GDM1 (cell line): ENCODE results near the gene PKNOX2.

Experiments
- DNase-seq: peaks from one replicate; lab custom pipeline; 2025; lab: John Stamatoyannopoulos, UW

PKNOX2 gene

GRCh38 chr11:125341676-125342075, 177.1 kb downstream of the PKNOX2 start:
- DNase-seq: no peak

DNA sequence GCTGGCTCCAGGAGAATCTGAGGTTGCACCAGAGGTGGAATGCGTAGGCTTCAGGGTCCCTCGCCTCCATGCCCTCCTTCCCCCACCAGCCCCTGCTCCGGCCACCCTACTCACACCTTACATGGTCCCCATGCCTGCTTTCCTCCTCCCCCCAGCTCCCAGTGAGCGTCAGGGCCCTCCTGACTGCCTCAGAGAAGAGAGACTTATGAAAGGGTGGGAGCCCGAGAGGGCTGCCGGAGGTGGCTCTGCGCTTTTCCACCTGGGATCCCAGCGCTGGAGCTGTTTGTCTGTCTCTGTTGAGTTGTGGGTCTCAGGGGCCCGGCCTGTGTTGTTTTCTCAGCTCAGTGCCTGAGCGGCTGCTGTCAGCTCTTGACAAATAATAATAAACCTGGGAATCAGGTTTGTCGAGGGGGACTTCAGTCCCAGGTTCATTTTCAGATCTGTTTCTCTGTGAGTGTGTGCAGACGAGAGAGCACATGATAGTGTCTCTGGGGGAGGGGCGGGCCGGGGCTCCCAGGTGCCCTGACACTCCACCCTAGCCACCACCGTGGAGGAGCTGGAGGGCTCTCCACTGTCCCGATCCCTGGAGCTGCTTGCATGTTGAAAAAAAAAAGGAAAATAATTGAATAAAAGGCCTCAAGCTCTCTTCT, 177.9 kb downstream of the PKNOX2 start:
- DNase-seq: no peak

DNA sequence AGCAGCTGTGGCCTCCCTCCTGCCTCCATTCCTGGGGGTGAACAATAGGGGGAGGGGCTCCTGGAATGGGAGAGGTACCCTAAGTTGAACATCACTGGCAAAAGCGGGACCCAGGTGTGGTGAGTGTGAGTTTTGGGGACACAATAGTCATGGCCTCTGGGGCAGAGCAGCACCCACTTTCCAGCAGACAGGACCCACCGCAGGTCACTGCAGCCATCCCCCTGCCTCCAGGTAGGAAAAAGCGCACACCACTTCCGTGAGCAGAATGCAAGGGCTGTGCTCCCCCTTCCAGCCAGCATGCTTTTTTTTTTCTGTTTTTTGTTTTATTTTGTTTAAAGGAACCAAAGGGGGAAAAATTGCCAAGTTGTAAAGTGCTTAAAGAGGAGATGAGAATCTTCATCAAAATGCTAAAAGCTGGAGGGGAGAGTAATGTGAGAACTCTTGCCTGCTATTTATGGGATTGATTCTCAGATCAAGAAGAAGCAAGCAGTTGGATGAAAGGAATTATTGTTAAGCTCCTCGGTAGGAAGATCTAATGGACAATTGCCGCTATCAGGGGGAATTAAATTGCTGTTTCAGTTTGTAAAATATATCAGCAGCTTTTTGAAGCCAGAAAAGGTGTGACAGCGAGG, 178.7 kb downstream of the PKNOX2 start:
- DNase-seq: no peak

- DNase-seq: no peak
Observed at GRCh38 chr11:125343718-125344131, 179.2 kb downstream of the PKNOX2 start.

DNA sequence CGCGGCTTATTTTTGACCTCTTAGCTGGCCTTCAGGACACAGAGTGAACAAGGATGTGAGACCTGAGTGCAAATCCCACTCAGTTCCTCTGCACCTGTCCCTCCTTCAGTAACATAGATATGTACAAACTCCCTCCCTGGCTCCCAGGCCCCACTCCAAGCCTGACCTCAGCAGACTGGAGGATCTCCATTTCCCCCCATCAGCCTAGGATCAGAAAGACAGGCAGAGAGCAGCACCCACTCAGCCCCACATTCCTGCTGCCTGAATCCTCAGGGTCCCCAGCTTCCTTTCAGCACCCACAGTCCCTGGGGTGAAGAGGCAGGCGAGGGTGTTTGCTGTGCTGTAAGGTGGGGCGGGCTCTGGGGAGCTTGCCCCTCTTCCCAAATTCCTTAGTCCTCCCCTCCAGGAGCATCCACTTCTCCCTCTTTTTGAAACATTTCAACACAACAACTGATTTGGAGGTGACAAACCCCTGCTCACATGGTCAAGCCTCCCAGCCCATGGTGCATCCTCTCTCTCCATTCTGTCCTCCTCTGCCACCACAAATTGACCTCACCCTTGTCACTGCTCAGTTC, 180.4 kb downstream of the PKNOX2 start:
- no peak for DNase-seq

DNA sequence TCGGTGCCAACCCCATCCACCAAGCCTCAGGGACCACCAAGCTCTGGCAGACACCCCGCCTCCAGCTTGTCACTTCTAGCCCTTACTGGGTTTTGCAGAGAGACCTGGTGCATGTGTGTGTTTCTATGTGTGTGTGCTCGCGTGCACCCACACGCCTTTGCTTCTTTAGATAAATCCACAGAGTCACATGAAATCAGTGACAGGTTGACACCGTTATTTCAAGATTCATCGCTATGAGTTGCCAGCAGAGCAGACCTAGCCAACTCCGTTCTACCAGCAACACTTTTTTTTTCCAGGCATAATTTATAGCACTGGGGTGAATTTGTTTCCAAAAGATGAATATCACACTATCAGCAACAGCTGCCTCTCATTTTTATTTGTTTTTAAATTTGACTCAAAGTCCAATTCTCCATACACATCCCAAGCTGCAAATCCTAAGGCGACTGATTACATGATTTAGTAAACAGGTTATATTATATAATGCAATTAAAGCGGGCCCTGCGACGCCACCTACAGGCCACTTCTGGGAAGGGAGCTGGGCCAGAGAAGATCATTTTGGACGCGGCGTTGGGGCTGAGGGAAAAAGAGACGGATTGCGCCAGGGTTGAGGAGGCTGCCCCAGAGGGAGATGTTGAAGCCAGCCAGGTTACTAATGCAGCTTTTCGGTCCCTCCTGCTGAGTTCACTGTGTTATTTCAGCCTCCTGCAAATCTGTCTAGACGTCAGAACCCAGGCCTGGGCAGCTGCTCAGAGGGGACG, 181.0 kb downstream of the PKNOX2 start:
- DNase-seq: no peak

GRCh38 chr11:125346179-125346530, 181.6 kb downstream of the PKNOX2 start:
- DNase-seq: no peak

GRCh38 chr11:125346565-125347260, 182.2 kb downstream of the PKNOX2 start:
- no peak for DNase-seq

DNA sequence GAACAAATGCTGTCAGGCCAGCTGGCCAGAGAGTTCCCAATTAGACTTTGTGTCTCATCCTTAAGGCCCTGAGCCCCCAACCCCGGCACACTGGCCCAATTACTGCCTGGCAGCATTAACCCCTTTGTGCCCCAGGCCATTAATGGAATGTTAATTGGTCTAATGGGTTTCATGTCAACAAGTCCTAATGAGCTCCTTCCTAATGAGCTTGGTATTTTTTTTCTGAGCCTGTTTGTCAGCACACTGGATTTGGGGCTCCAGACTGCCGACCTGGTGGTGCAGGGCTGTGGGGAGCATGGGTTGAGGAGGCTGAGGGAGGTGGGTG, 182.7 kb downstream of the PKNOX2 start:
- no peak for DNase-seq

- no peak for DNase-seq
Observed at GRCh38 chr11:125348141-125348651, 183.6 kb downstream of the PKNOX2 start.

DNA sequence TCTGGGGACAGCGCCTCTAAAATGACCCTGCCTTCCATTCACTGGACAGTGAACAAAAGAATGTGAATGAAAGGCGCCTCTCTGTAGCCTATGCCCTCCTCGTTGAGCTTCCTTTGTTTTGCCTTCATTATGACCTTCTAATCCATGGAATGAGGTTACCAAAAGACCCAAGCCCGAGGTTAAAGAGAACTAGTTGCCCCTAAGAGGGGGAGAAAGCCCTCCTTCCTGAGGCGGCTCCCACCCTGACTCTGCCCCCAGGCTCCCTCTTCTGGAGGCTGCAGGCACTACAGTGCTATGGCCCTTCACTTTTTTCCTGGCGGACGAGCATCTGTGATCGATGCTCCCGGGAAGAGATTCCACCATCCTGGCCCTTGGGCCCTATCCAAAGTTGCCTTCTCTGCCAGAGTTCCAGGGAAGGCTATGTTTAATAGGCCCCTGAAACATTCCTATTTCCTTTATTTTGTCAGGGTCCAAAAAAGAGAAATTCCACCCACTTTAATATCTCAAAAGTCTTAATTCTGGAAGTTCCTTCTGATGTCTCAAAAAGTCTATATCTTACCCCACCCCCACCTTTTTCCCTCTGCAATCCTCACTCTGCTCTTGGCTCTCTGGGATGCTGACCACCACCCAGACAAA, 184.2 kb downstream of the PKNOX2 start:
- DNase-seq: no peak

DNA sequence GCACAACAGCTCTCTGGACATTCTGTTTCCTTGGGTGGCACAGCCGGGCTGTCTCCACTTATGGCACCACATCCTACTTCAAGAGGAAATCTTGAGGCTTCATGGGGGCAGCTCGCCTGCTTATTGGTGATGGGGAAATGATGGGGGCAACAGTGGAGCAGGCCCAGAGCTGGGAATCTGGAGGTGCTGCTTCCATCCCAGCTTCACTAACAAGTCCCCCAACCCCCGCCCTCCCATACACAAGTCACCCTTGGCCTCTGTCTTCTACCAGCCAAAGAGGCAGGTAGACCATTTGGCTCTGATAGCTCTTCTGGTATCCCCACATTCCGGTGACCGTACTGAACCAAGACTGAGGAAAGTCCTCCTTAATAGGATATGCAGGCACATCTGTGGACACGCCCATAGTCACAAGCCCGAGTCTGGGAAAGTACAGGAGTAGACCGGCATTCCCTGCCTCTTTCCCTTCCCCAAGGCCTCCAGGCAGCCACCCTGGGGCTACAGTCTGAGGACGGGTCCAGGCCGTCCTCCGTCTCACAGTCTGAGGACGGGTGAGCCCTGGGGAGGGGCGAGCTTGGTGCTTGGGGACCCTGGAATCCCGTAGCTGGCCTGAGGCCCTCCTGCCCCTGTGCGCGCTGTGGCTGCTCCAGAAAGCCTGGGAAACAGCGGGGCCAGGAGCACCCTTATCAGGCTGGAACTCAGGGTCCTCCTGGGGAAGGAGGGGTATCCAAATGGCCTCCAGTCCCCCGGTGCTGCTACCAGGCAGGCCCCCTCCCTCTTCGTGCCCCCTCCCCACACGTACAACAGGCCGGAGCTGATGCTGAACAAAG, 185.9 kb downstream of the PKNOX2 start:
- no peak for DNase-seq

DNA sequence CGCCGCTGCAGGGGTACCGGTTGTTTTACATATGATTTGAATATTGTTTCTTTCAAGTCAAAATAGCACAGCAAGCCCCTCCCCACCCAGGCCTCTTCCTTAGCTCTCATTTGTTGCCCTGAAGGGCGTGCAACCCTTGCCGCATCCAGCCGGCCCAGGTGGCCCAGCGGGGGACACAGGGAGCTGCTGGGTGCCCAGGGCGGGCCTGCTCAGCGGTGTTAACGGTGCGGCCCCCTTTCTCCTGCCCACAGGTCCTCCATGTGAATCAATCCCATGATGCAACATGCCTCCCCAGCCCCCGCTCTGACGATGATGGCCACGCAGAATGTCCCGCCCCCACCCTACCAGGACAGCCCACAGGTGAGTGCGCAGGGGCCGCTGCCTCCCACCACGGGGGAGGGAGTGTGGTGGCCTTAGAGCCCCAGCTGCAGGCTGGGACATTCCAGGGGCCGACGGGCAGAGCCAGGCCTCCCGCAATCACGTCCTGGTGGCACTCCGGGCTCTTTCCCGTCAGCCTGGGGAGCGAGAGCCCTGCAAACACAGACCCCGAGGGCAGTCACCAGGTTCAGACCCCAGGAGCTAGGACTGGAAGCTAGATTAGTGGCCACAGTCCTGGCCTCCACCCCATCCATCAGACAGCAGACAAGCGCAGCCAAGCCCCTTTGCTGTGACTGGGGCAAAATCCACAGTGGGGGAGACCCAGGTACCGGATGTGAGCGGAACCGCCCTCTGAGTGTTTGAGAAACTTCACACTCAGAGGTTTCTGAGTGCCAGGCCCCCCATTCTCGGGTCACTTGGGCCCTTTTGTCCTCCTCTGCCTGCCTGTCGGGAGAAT, 186.7 kb downstream of the PKNOX2 start:
- DNase-seq: no peak

DNA sequence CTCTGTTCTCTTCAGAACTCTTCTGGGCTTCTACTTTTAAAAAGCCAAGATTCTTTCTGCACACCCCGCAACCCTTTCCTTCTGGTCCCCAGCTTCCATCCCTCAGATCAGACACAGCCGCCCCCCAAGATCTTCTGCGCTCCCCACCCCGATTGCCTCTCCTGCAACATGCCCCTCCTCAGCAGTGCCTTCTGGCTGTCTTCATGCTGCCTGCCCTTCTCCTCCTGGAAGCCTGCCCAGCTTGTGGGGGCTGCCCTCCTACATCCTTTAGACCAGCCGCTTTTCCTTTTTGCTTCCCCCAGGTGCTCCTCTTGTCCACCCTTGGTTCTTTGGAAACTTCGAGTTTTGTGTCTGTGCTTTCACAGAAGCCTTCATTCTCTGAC, 187.3 kb downstream of the PKNOX2 start:
- no peak for DNase-seq

DNA sequence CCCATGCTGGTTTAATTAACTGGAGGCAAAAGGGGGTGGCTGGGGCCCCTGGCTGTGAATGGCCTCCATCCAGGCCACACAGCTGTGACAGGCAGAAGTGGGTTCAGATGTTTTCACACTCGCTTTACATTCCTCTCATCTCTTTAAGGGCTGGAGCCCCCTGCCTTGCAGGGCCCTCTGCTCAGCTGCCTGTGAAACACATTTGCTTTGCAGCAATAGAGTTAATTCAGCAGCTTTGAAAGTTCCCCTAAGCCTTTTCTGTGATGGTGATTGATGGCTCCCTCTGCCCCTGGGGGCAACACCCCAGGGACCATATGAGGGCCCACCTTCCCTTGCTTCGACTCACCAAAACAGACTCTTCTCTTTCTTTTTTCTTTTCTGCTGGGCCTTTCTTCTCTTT, 192.2 kb downstream of the PKNOX2 start:
- DNase-seq: no peak

- DNase-seq: no peak
Observed at GRCh38 chr11:125357551-125357950, 193.0 kb downstream of the PKNOX2 start.

DNA sequence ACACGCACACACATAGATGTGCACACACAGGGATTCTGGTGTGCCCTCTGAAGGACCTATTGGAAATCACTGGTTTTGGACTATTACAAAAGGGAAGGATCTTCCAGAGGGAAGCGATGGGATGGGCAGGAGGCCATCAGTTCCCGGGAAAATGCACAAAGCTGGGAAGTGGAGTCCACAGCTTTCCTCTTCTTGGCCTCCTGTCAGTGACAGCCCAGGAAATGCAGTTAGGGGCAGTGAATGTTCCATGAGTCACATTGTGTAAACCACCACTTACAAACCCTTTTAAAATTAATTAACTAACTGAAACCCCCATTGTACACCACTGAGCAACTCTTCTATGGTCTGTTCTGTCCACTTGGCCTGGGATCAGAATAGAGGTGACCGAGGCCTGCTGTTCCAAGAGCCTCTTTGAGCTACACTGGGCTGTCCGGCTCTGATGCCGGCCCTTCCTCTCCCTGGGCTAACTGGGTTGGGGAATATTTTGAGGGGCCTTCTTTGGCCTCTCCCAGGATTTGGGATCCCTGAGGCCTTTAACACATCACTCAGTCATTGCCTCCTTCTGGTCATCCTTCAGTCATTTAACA, 193.8 kb downstream of the PKNOX2 start:
- DNase-seq: no peak

GRCh38 chr11:125359130-125359529, 194.6 kb downstream of the PKNOX2 start:
- no peak for DNase-seq

DNA sequence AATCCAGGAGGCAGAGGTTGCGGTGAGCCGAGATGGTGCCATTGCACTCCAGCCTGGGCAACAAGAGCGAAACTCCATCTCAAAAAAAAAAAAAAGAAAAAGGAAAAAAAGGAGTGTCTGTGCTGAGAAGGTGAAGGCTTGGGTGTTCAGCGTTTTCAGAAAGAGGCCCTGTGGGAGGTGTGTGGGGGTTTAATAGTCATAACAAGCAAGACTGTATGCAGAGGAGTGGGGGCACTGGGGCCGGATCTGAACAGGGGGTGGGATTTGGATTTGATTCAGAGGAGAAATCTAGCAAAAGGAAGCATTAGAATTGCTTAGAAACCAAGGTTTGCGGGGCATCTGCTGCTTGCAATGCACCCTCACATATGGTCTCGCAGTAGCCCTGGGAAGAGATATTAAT, 195.5 kb downstream of the PKNOX2 start:
- DNase-seq: no peak
